Activated T-cell treated with anti-CD3 and anti-CD28 coated beads, Interleukin-2, amount 50 U/mL, for 72 hours (primary cell): ENCODE measurements around the gene PPP1R14D. TPM values are rescaled to one million over a fixed set of nuclear protein-coding genes. Genes with fewer than 3 reads are reported as not detected.

Source experiments
- ATAC-seq, 2 donors: fragments of 150-1000 bp; cut with Tn5 transposase; replicated peaks in 1 of 2; 2 replicates each; pipeline ENCODE4 v1.10.0; 2021; ENCODE audit warnings: moderate library complexity in 2 of 2, mild to moderate bottlenecking in 1 of 2
- DNase-seq, 2 donors: peaks; one replicate each; pipeline ENCODE4 v3.0.0; 2021 to 2022; ENCODE audit warnings: mixed read lengths in 1 of 2
- H3K27ac Mint-ChIP-seq: one replicate; pipeline ENCODE4 v1.8.0; 2022; ENCODE audit warnings: mild to moderate bottlenecking, moderate library complexity, mixed read lengths
- H3K27me3 Mint-ChIP-seq: one replicate; pipeline ENCODE4 v1.8.0; 2022; ENCODE audit warnings: low read depth, mixed read lengths
- H3K36me3 Mint-ChIP-seq, 2 donors: one replicate each; pipeline ENCODE4 v1.8.0; 2022; ENCODE audit warnings: mixed read lengths in 2 of 2, mild to moderate bottlenecking in 1 of 2; ENCODE audit not compliant: insufficient read depth in 2 of 2
- H3K4me1 Mint-ChIP-seq: one replicate; pipeline ENCODE4 v1.8.0; 2022; ENCODE audit warnings: low read depth, mixed read lengths
- H3K4me3 Mint-ChIP-seq, 2 donors: one replicate each; pipeline ENCODE4 v1.8.0; 2022; ENCODE audit warnings: mild to moderate bottlenecking in 2 of 2, mixed read lengths in 2 of 2, moderate library complexity in 2 of 2
- H3K9me3 Mint-ChIP-seq, 2 donors: one replicate each; pipeline ENCODE4 v1.8.0; 2022; ENCODE audit warnings: mixed read lengths in 2 of 2
- total RNA-seq, 2 donors: library from RNA; stranded (reverse); gene quantifications; one replicate each; pipeline ENCODE4 v1.2.3, GENCODE V29; 2022

Gene PPP1R14D
- total RNA-seq, 2 donors from 2014 or later = not detected

DNA sequence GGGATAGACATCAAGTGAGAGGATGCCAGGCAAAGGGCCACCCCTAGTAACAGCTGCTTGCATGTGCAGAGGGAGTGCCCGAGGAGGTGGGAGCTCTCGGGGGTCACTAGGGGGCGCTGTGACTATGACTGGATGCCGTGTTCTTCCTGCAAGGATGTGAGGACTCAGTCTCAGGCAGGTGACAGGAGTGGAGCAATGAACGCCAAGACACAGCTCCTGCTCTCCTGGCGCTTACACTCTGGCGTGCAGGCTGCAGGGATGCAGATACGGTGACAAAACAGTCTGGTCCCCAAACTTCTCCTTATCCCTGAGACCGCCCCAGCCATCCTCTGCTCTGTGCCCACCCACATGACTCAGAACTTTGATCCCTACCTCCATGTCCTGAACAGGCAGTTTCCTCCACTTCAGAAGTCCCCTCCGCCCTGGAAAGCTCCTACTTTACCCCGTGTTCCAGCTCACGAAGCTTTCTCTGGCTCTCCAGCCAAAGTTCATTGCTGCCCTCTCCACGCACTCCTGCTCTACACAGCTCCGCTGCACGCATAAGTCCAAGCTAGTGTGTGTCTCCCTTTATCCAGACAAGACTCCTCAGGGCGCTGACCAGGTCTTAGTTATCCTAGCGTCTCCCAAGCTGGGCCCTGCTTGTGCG lies 30.8 kb upstream of the PPP1R14D start:
- DNase-seq (peak; percentile 88 to 89), ATAC-seq (peak; percentile 83 to 84)
- no peaks in the 10 kb centered on the region for H3K9me3 Mint-ChIP-seq
- no peaks in the 10 kb centered on the region for H3K36me3 Mint-ChIP-seq
- no peak overlapping the region for H3K4me3 Mint-ChIP-seq
- H3K4me1 Mint-ChIP-seq = peaks cover 23% of the 10 kb centered on the region
- H3K27me3 Mint-ChIP-seq = no peaks in the 10 kb centered on the region
- no peak overlapping the region for H3K27ac Mint-ChIP-seq

DNA sequence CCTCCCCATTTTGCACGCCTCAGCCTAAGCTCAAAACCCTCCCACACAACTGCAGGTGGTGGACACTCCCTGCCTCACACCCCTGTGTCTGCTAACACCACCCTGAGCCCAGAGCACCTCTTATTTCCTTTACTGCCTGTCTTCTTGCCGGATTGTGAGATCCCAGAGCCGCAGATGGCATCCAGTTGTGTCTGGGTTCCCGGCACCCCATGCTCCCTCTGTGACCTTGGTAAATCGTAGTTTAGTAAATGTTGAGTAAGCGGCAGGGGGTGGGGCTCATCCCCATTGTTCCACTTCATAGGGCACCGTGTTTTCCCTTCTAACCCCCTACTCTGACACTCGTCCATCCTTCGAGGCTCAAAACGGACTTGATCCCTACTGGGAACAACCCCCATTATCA lies 30.2 kb upstream of the PPP1R14D start:
- H3K9me3 Mint-ChIP-seq = no peaks in the 10 kb centered on the region
- no peak for DNase-seq
- no peak overlapping the region for H3K4me3 Mint-ChIP-seq
- no peak for ATAC-seq
- H3K36me3 Mint-ChIP-seq = no peaks in the 10 kb centered on the region
- H3K27ac Mint-ChIP-seq = no peak overlapping the region
- no peaks in the 10 kb centered on the region for H3K27me3 Mint-ChIP-seq
- H3K4me1 Mint-ChIP-seq = peaks cover 23% of the 10 kb centered on the region

DNA sequence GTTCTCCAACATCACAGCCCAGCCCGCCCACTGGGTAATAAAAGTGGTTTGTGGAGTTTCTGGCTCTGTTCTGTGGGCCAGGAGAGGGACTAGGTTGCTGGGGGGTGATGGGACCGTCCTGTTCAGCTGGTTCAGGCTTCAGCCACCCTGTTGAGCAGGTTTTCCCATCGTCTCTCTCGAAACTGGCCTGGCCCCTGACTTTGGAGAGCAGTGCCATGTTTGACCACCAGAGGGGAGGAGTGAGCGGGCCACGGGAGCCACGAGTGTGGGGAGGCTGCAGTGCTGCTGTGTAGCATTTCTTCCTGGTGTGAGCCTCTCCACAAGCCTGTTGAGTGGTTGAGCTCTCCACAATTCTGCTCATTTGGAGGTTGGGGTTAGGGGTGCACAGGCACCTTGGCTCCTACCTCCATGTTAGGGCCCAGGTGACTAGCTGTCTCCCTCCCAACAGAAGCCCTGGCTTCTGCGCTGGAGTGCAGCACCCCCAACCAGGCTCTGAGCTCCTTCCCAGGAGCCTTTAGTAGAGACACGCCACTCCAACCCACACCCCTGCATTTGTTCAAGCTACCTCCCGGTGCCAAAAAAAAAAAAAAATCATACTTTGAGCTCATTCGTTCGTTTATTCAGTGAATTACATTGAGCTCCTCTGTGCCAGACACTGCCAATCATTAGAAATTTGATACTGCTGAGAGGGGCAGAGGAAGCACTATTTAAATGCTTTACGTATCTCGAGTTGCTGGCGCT lies 29.3 kb upstream of the PPP1R14D start:
- Mint-ChIP-seq H3K27ac (no peak overlapping the region), H3K4me1 (peaks cover 23% of the 10 kb centered on the region), H3K4me3 (no peak overlapping the region), H3K27me3 (no peaks in the 10 kb centered on the region), H3K36me3 (no peaks in the 10 kb centered on the region), H3K9me3 (no peaks in the 10 kb centered on the region)
- peak; percentile 86 to 88 for ATAC-seq
- DNase-seq = peak; percentile 81 to 88

DNA sequence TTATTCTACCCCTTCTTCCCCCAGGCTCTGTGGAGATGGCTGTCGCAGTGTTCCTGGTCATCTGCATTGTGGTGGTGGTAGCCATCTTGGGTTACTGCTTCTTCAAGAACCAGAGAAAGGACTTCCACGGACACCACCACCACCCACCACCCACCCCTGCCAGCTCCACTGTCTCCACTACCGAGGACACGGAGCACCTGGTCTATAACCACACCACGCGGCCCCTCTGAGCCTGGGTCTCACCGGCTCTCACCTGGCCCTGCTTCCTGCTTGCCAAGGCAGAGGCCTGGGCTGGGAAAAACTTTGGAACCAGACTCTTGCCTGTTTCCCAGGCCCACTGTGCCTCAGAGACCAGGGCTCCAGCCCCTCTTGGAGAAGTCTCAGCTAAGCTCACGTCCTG lies 28.2 kb upstream of the PPP1R14D start:
- ATAC-seq (no peak), DNase-seq (no peak)
- no peak overlapping the region for H3K27ac Mint-ChIP-seq
- no peak overlapping the region for H3K4me3 Mint-ChIP-seq
- H3K27me3 Mint-ChIP-seq = no peaks in the 10 kb centered on the region
- peaks cover 23% of the 10 kb centered on the region for H3K4me1 Mint-ChIP-seq
- H3K36me3 Mint-ChIP-seq = no peaks in the 10 kb centered on the region
- H3K9me3 Mint-ChIP-seq = no peaks in the 10 kb centered on the region

DNA sequence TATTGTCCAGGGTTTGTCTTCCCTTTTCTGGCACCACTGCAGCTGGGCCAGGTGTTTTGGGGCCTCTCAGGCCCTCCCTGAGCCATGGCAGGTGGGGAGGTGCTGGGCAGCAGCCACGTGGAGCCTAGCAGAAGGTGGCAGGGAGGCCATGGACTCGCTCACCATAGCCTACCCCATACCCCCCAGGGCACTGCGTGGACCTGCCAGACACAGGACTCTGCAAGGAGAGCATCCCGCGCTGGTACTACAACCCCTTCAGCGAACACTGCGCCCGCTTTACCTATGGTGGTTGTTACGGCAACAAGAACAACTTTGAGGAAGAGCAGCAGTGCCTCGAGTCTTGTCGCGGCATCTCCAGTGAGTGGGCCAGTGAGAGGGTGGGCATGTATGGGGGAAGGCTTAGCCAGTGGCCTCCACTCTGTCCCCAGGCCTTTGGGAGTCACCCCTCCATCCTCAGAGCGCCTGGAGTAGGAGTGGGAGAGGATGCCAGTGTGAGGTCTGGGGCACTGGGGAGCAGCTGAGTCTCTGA lies 27.3 kb upstream of the PPP1R14D start:
- Mint-ChIP-seq H3K9me3 (no peaks in the 10 kb centered on the region), H3K27me3 (no peaks in the 10 kb centered on the region), H3K27ac (no peak overlapping the region), H3K4me1 (peaks cover 23% of the 10 kb centered on the region), H3K36me3 (no peaks in the 10 kb centered on the region), H3K4me3 (no peak overlapping the region)
- DNase-seq (no peak), ATAC-seq (no peak)

DNA sequence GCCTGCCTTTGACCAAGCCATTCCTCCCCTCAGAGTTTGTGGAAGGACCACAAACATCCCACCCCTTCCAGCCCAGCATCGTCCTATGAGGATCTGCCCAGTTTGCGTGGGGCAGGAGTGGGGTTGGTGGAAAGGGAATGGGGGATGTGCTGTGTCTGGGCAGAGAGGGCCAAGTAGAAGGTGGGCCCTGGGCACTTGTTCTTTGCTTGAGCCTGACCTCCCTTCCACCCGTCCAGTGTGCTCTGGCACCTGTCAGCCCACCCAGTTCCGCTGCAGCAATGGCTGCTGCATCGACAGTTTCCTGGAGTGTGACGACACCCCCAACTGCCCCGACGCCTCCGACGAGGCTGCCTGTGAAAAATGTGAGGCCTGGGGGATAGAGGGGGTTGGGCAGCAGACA lies 25.7 kb upstream of the PPP1R14D start:
- Mint-ChIP-seq H3K36me3 (no peaks in the 10 kb centered on the region), H3K27me3 (no peaks in the 10 kb centered on the region), H3K27ac (no peak overlapping the region), H3K9me3 (no peaks in the 10 kb centered on the region), H3K4me1 (peaks cover 17% of the 10 kb centered on the region), H3K4me3 (no peak overlapping the region)
- ATAC-seq (no peak), DNase-seq (no peak)

DNA sequence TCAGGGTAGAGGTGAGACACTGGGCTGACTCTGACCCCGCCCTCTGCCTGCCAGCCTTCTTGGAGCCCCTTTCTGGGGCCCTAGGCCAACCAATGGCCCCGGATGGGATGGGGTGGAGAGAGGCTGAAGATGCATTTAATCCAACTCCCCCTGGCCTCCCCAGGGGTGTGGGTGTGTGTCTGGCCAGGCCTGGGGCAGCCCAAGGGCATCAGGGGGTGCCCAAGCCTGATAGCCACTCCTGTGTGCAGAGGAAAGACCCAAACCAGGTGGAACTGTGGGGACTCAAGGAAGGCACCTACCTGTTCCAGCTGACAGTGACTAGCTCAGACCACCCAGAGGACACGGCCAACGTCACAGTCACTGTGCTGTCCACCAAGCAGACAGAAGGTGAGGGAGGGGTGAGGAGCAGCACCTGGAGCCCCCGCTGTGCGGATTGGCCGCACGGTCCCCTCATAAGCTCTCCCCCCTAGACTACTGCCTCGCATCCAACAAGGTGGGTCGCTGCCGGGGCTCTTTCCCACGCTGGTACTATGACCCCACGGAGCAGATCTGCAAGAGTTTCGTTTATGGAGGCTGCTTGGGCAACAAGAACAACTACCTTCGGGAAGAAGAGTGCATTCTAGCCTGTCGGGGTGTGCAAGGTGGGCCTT lies 24.9 kb upstream of the PPP1R14D start:
- H3K9me3 Mint-ChIP-seq = no peaks in the 10 kb centered on the region
- no peak overlapping the region for H3K4me3 Mint-ChIP-seq
- no peaks in the 10 kb centered on the region for H3K36me3 Mint-ChIP-seq
- DNase-seq = no peak
- no peak for ATAC-seq
- H3K27ac Mint-ChIP-seq = no peak overlapping the region
- no peaks in the 10 kb centered on the region for H3K27me3 Mint-ChIP-seq
- H3K4me1 Mint-ChIP-seq = peaks cover 12% of the 10 kb centered on the region

DNA sequence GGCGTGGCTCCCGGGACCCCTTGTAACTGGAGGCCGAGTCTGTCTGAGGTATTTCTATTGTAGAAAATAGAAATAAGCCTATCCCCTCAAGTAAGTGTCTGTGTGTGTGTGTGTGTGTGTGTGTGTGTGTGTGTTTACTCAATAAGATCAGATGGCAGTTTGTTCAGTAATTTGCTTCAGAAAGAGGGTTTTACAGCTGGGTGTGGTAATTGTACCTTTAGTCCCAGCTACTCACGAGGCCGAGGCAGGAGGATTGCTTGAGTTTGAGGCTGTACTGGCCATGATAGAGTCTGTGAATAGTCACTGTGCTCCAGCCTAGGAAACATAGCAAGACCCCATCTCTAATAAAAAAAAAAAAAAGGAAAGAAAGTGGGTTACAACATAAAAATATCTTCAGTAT lies 24.0 kb upstream of the PPP1R14D start:
- Mint-ChIP-seq H3K4me3 (no peak overlapping the region), H3K4me1 (peaks cover 9% of the 10 kb centered on the region), H3K27ac (no peak overlapping the region), H3K36me3 (no peaks in the 10 kb centered on the region), H3K27me3 (no peaks in the 10 kb centered on the region), H3K9me3 (no peaks in the 10 kb centered on the region)
- DNase-seq (no peak), ATAC-seq (no peak)

DNA sequence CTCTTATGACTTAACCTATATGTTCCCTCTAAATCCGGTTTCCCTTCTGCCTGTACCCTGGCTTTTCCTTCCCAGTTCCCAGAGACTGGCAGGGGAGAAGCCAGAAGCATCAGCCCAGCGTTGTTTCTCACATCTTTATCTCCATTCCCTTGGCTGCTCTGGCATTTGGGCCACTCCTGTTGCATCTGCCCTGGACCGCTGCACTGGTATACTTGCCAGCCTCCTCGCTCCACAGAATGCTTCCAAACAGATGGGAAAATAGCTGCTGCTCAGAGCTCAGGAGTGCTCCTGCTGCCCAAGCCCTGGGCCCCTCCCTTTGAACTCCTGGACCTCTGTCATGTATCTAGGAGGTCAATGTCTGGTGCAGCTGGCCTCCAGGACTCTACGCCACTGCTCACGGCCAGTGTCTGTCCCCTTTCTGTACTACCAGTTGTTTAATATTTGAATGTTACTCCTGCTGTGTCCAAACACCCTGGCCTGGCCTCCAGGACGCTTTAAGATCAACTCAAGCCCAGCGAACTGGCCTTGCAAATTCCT lies 22.1 kb upstream of the PPP1R14D start:
- Mint-ChIP-seq H3K9me3 (no peaks in the 10 kb centered on the region), H3K4me3 (no peak overlapping the region)

DNA sequence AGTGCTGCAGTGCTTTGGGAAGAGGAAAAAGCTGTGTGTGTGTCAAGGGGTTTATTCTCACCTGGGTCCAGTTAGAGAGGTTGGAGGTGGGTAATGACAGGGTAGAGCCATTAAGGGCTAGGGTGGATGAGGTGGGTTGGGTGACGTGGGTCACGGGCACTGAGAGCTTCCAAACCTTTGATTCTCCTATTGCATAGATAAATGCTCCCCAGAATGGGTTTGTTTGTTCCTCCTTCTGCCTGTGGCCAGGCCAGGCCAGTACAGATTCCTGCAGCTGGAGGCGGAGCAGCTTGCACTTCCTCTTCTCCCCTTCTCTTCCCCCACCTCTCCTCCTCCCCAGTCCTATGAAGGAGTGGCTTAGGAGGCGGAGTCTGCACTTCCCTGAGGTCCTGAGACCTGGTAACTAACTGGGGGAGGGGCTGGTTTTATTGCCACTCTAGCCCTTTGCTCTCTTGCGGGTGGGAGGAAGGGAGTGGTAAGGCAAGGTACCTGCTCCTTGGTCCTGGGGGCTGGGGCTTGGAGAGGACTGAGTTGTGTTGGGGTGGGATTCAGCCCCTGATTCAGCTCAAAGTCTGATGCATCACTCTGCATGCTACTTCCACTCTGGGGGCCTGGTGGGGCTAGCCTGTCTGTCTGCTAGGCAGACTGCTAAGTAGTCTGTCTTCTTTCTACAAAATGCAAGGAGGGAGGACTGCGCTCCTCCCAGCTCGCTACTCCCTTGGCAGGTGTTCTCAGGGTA lies 18.9 kb upstream of the PPP1R14D start:
- no peak for ATAC-seq
- H3K9me3 Mint-ChIP-seq = no peaks in the 10 kb centered on the region

More for the DNA sequence above, 22.1 kb upstream of the PPP1R14D start:
- DNase-seq (no peak), ATAC-seq (no peak)
- Mint-ChIP-seq H3K27ac (no peak overlapping the region), H3K4me1 (peaks cover 21% of the 10 kb centered on the region), H3K36me3 (no peaks in the 10 kb centered on the region), H3K27me3 (no peaks in the 10 kb centered on the region)

DNA sequence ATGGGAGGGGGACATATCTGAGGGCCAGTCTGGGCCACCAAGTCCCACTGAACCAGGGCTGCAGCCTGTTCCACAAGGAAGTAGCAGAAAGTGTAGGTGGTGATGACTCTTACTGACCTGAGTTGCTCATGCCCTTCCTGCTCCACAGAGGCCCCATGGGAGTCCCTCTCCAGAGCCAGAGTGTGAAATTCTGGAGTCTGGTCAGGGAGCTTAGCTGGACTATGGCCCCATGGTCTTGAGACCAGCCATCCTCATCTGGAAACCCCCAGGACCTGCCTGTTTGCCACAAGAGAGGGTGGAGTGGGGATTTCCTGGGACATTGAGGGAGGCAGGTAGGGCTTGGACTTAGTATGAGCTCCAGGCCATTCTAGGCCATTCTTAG lies 18.3 kb upstream of the PPP1R14D start:
- H3K27ac Mint-ChIP-seq = no peak overlapping the region
- peak overlapping the region in 1 of 2 donors; percentile 17 for H3K4me3 Mint-ChIP-seq
- no peak for ATAC-seq
- H3K9me3 Mint-ChIP-seq = no peaks in the 10 kb centered on the region
- peaks cover 14% of the 10 kb centered on the region for H3K27me3 Mint-ChIP-seq
- H3K36me3 Mint-ChIP-seq = peaks cover 2 to 3% of the 10 kb centered on the region in 2 donors
- DNase-seq = no peak
- peaks cover 37% of the 10 kb centered on the region for H3K4me1 Mint-ChIP-seq

More for the DNA sequence above, 18.9 kb upstream of the PPP1R14D start:
- DNase-seq = no peak
- Mint-ChIP-seq H3K4me3 (peak overlapping the region in 1 of 2 donors; percentile 17), H3K4me1 (peaks cover 37% of the 10 kb centered on the region), H3K27me3 (peaks cover 14% of the 10 kb centered on the region), H3K27ac (no peak overlapping the region), H3K36me3 (peaks cover 2 to 3% of the 10 kb centered on the region in 2 donors)

DNA sequence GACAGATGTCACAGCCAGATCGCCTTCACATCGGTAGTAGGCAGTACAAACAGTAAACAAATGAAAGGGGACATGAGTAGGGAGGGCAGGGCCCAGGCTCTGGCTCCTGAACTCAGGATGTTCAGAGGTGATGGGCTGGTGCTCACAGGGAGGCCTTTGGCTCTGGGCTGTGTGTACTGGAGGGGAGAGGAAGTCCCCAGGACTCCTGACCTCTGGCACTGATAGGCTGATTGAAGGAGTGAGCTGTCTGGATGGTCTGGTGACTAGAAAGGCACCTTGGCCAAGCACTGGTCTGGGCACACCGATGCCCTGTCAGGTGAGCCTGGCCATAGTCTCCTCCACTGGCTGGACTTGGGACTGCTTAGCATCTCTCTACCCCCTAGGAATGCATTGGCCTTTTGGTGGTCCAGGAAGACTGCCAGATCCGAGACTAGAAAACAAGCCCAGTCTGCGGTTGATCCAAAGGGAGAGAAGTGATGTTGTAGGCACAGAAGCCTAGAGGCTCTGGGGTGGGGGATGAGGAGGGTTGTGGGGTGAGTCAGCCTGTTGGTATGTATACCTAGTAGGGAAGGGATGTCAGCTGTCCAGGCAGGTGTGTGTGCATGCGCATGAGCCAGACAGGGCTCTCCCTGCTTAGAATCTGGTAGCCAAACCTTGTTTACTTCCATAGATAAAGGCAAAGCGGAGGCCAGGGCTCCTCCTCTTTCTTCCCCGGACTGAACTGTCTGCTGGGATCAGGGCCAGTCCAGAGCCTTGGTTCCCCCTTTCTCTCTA lies 17.2 kb upstream of the PPP1R14D start:
- peak overlapping the region; percentile 30 to 92 for H3K4me3 Mint-ChIP-seq
- ATAC-seq = no peak

More for the DNA sequence above, 17.2 kb upstream of the PPP1R14D start:
- Mint-ChIP-seq H3K27ac (no peak overlapping the region), H3K9me3 (no peaks in the 10 kb centered on the region), H3K4me1 (peaks cover 37% of the 10 kb centered on the region), H3K27me3 (peaks cover 14% of the 10 kb centered on the region), H3K36me3 (peaks cover 2 to 3% of the 10 kb centered on the region in 2 donors)
- DNase-seq = no peak
